SU-DHL-6 (cell line): Measurements from ENCODE around the gene REM1.
"Not testable (repeated sequence)": the region's sequence is repeated elsewhere in the genome, so short reads cannot be mapped to it uniquely, and the experiment has no call there.

ENCODE experiments used
- EZH2phosphoT487 ChIP-seq: fragments of 200-600 bp; sonication (generic), shearing (Covaris generic); conservative IDR thresholded peaks from 2 replicates; pipeline ENCODE4 v1.6.1; 2018; ENCODE audit warnings: mild to moderate bottlenecking, antibody characterized with exemption, low read length, moderate library complexity, mixed read lengths
- TF ChIP-seq, protein P1 (sequence below): fragments of 200-600 bp; sonication (generic); IDR thresholded peaks from one replicate; pipeline ENCODE4 v1.5.1; 2017; ENCODE audit warnings: antibody characterized with exemption, mild to moderate bottlenecking, low read length, moderate library complexity; ENCODE audit not compliant: insufficient read depth, poor library complexity, severe bottlenecking

GRCh38 chr20:31521267-31521666 lies 46.2 kb downstream of the REM1 start:
- TF ChIP-seq, protein P1, sequence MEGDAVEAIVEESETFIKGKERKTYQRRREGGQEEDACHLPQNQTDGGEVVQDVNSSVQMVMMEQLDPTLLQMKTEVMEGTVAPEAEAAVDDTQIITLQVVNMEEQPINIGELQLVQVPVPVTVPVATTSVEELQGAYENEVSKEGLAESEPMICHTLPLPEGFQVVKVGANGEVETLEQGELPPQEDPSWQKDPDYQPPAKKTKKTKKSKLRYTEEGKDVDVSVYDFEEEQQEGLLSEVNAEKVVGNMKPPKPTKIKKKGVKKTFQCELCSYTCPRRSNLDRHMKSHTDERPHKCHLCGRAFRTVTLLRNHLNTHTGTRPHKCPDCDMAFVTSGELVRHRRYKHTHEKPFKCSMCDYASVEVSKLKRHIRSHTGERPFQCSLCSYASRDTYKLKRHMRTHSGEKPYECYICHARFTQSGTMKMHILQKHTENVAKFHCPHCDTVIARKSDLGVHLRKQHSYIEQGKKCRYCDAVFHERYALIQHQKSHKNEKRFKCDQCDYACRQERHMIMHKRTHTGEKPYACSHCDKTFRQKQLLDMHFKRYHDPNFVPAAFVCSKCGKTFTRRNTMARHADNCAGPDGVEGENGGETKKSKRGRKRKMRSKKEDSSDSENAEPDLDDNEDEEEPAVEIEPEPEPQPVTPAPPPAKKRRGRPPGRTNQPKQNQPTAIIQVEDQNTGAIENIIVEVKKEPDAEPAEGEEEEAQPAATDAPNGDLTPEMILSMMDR = not testable (repeated sequence)
- TF ChIP-seq EZH2phosphoT487 = not testable (repeated sequence)
